Karpas-422 (cell line): ENCODE results near the gene MBTD1. TPM values are rescaled to one million over a fixed set of nuclear protein-coding genes. Genes with fewer than 3 reads are reported as not detected.

Experiments used
- DNase-seq: peaks from one replicate; pipeline ENCODE4 v3.0.0-alpha.2; 2015
- H2AFZ ChIP-seq: fragments of 200-600 bp; sonication (generic); 2 replicates; pipeline ENCODE4 v1.6.1; 2014; ENCODE audit warnings: antibody characterized with exemption, low read length, mixed read lengths
- H3K27ac ChIP-seq: fragments of 200-600 bp; sonication (generic); 2 replicates; pipeline ENCODE4 v1.5.1; 2014; ENCODE audit warnings: mild to moderate bottlenecking, low read length, moderate library complexity
- H3K27me3 ChIP-seq: fragments of 200-600 bp; sonication (generic); 2 replicates; pipeline ENCODE4 v1.6.1; 2014; ENCODE audit warnings: low read length, mixed read lengths
- H3K36me3 ChIP-seq: fragments of 200-600 bp; sonication (generic); 2 replicates; pipeline ENCODE4 v1.6.1; 2014; ENCODE audit warnings: low read length, mixed read lengths; ENCODE audit not compliant: insufficient read depth
- H3K4me1 ChIP-seq: fragments of 200-600 bp; sonication (generic); 2 replicates; pipeline ENCODE4 v1.6.1; 2014; ENCODE audit warnings: mild to moderate bottlenecking, low read length, mixed read lengths
- H3K4me2 ChIP-seq: fragments of 200-600 bp; sonication (generic); 2 replicates; pipeline ENCODE4 v1.6.1; 2014; ENCODE audit warnings: low read length, low read depth, mild to moderate bottlenecking; ENCODE audit not compliant: poor library complexity, severe bottlenecking
- H3K4me3 ChIP-seq: fragments of 200-600 bp; sonication (generic); 2 replicates; pipeline ENCODE4 v1.5.1; 2014; ENCODE audit warnings: mild to moderate bottlenecking, antibody characterized with exemption, low read length, mixed read lengths
- H3K79me2 ChIP-seq: fragments of 200-600 bp; sonication (generic); 2 replicates; pipeline ENCODE4 v1.6.1; 2014; ENCODE audit warnings: mild to moderate bottlenecking, low read length, mixed read lengths
- H3K9ac ChIP-seq: fragments of 200-600 bp; sonication (generic); 2 replicates; pipeline ENCODE4 v1.6.0; 2014; ENCODE audit warnings: low read length
- H3K9me2 ChIP-seq: fragments of 200-600 bp; sonication (generic), shearing (Covaris generic); replicated peaks from 2 replicates; pipeline ENCODE4 v1.6.0; 2014; ENCODE audit warnings: mild to moderate bottlenecking, low read length, moderate library complexity; ENCODE audit not compliant: insufficient read depth
- H3K9me3 ChIP-seq: fragments of 300-700, 200-600 bp; sonication (generic); 2 replicates; pipeline ENCODE4 v1.6.1; 2014; ENCODE audit warnings: low read length, mixed read lengths
- H4K20me1 ChIP-seq: fragments of 200-600 bp; sonication (generic); 2 replicates; pipeline ENCODE4 v1.6.1; 2014; ENCODE audit warnings: mild to moderate bottlenecking, antibody characterized with exemption, low read length, low read depth; ENCODE audit not compliant: insufficient read depth
- total RNA-seq: library from RNA; depleted of rRNA; stranded (reverse); fragments of >200 nt; shearing (Covaris generic); gene quantifications from 2 replicates; pipeline ENCODE4 v1.2.3, GENCODE V29; 2014; ENCODE audit warnings: low replicate concordance

MBTD1 gene
- total RNA-seq, 1 experiment from 2014 or later, result 41.3 TPM

- peaks cover 39% of the 10 kb centered on the region for H3K79me2 ChIP-seq
- H2AFZ ChIP-seq, result no peak overlapping the region
- H3K9ac ChIP-seq, result no peak overlapping the region
- H3K4me1 ChIP-seq, result peaks cover 10% of the 10 kb centered on the region
- peaks cover 57% of the 10 kb centered on the region for H3K36me3 ChIP-seq
- no peaks in the 10 kb centered on the region for H3K27me3 ChIP-seq
- H4K20me1 ChIP-seq, result no peaks in the 10 kb centered on the region
- no peaks in the 10 kb centered on the region for H3K9me3 ChIP-seq
- no peak overlapping the region for H3K27ac ChIP-seq
- no peak overlapping the region for H3K4me3 ChIP-seq
- no peak overlapping the region for H3K4me2 ChIP-seq
- no peak for DNase-seq
- H3K9me2 ChIP-seq, result no peaks in the 10 kb centered on the region
Measured at GRCh38 chr17:51159604-51160003, 100.2 kb downstream of the MBTD1 start.

DNA sequence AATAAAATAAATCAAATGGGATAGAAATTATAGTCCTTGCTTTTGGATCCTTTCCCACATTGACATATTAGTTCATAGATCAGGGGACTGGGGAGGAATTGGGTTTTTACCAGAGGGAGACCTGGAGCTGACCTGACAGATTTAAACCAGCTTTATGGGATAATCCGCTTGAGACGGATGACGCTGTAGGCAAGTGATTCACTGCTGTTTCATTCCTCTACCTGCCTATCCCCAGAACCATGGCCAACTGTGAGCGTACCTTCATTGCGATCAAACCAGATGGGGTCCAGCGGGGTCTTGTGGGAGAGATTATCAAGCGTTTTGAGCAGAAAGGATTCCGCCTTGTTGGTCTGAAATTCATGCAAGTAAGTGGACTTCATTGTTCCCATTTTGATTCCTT lies 104.4 kb downstream of the MBTD1 start:
- Histone ChIP-seq H3K9me2 (no peaks in the 10 kb centered on the region), H3K4me2 (peak overlapping the region; percentile 86), H2AFZ (no peak overlapping the region), H3K36me3 (peaks cover 36% of the 10 kb centered on the region), H3K9me3 (no peaks in the 10 kb centered on the region), H3K9ac (no peak overlapping the region), H3K27ac (no peak overlapping the region), H3K27me3 (no peaks in the 10 kb centered on the region), H3K4me3 (0 out of 2 replicates have a peak overlapping the region, but pooled peaks have one; percentile 84), H3K4me1 (peaks cover 21% of the 10 kb centered on the region), H3K79me2 (peaks cover 52% of the 10 kb centered on the region), H4K20me1 (no peaks in the 10 kb centered on the region)
- DNase-seq, result no peak

- Histone ChIP-seq H3K9me2 (no peaks in the 10 kb centered on the region), H3K36me3 (peaks cover 29% of the 10 kb centered on the region; the same call in 1 of the 2 replicates), H3K4me2 (peak overlapping the region; percentile 86), H3K4me3 (peak overlapping the region; percentile 84), H3K9ac (peak overlapping the region; percentile 85), H3K79me2 (peaks cover 52% of the 10 kb centered on the region), H2AFZ (no peak overlapping the region), H3K9me3 (no peaks in the 10 kb centered on the region), H3K4me1 (peaks cover 21% of the 10 kb centered on the region), H4K20me1 (no peaks in the 10 kb centered on the region), H3K27ac (peak overlapping the region; percentile 66), H3K27me3 (no peaks in the 10 kb centered on the region)
- peak; percentile 68 for DNase-seq
Measured at GRCh38 chr17:51154176-51154575, 105.7 kb downstream of the MBTD1 start.

GRCh38 chr17:51153210-51154072 lies 106.4 kb downstream of the MBTD1 start, which contains the start of gene NME1:
Gene NME1, plus strand, starts transcription at chr17:51153559. Its CDS starts 2,096 bp downstream, at chr17:51155655.
- Histone ChIP-seq H4K20me1 (no peaks in the 10 kb centered on the region), H3K9ac (peak within 1 kb of the TSS; percentile 85), H3K9me3 (no peaks in the 10 kb centered on the region), H3K27me3 (no peaks in the 10 kb centered on the region), H3K4me1 (peaks cover 21% of the 10 kb centered on the region), H3K9me2 (no peaks in the 10 kb centered on the region), H3K27ac (peak within 1 kb of the TSS; percentile 68), H3K79me2 (peaks cover 46% of the 10 kb centered on the region), H3K4me2 (peak within 1 kb of the TSS; percentile 87), H2AFZ (peak within 1 kb of the TSS; percentile 94), H3K4me3 (peak within 1 kb of the TSS; percentile 84), H3K36me3 (peaks cover 23% of the 10 kb centered on the region; the same call in 1 of the 2 replicates)
- DNase-seq, result peak; percentile 99

GRCh38 chr17:51152766-51153209 lies 107.1 kb downstream of the MBTD1 start:
- Histone ChIP-seq H3K4me3 (peak overlapping the region; percentile 67), H3K4me1 (peaks cover 21% of the 10 kb centered on the region), H3K4me2 (peak overlapping the region; percentile 87), H3K9me3 (no peaks in the 10 kb centered on the region), H3K27me3 (no peaks in the 10 kb centered on the region), H4K20me1 (no peaks in the 10 kb centered on the region), H3K9me2 (no peaks in the 10 kb centered on the region), H3K79me2 (peaks cover 41% of the 10 kb centered on the region), H3K9ac (peak overlapping the region; percentile 71), H2AFZ (peak overlapping the region; percentile 94), H3K36me3 (peaks cover 23% of the 10 kb centered on the region; the same call in 1 of the 2 replicates), H3K27ac (peak overlapping the region; percentile 68)
- DNase-seq, result no peak

- Histone ChIP-seq H3K4me2 (no peak overlapping the region), H3K9me2 (no peaks in the 10 kb centered on the region)
Measured at GRCh38 chr17:51150932-51151331, 108.9 kb downstream of the MBTD1 start.

GRCh38 chr17:51149163-51149562 lies 110.7 kb downstream of the MBTD1 start:
- Histone ChIP-seq H3K4me1 (peaks cover 8% of the 10 kb centered on the region), H2AFZ (no peak overlapping the region), H3K9ac (no peak overlapping the region), H4K20me1 (no peaks in the 10 kb centered on the region), H3K27me3 (no peaks in the 10 kb centered on the region), H3K4me2 (no peak overlapping the region), H3K9me3 (no peaks in the 10 kb centered on the region), H3K79me2 (peaks cover 8% of the 10 kb centered on the region), H3K27ac (no peak overlapping the region), H3K36me3 (no peaks in the 10 kb centered on the region), H3K9me2 (no peaks in the 10 kb centered on the region), H3K4me3 (no peak overlapping the region)
- no peak for DNase-seq

More at GRCh38 chr17:51150932-51151331, 108.9 kb downstream of the MBTD1 start:
- H3K4me1 ChIP-seq, result peaks cover 21% of the 10 kb centered on the region
- no peak for DNase-seq
- no peak overlapping the region for H3K27ac ChIP-seq
- H3K4me3 ChIP-seq, result no peak overlapping the region
- peaks cover 8% of the 10 kb centered on the region; the same call in 1 of the 2 replicates for H3K36me3 ChIP-seq
- H3K27me3 ChIP-seq, result no peaks in the 10 kb centered on the region
- no peaks in the 10 kb centered on the region for H3K9me3 ChIP-seq
- H3K9ac ChIP-seq, result no peak overlapping the region
- no peak overlapping the region for H2AFZ ChIP-seq
- peaks cover 26% of the 10 kb centered on the region for H3K79me2 ChIP-seq
- no peaks in the 10 kb centered on the region for H4K20me1 ChIP-seq

GRCh38 chr17:51147650-51148049 lies 112.2 kb downstream of the MBTD1 start:
- H3K9ac ChIP-seq, result no peak overlapping the region
- H3K36me3 ChIP-seq, result no peaks in the 10 kb centered on the region
- H3K9me3 ChIP-seq, result no peaks in the 10 kb centered on the region
- no peak overlapping the region for H3K27ac ChIP-seq
- no peak overlapping the region for H2AFZ ChIP-seq
- no peaks in the 10 kb centered on the region for H3K79me2 ChIP-seq
- no peak overlapping the region for H3K4me2 ChIP-seq
- no peak for DNase-seq
- peaks cover 4% of the 10 kb centered on the region for H3K4me1 ChIP-seq
- H4K20me1 ChIP-seq, result no peaks in the 10 kb centered on the region
- no peak overlapping the region for H3K4me3 ChIP-seq
- no peaks in the 10 kb centered on the region for H3K9me2 ChIP-seq
- H3K27me3 ChIP-seq, result no peaks in the 10 kb centered on the region
